ENCODE data around the gene EIPR1.

EIPR1 gene

DNA sequence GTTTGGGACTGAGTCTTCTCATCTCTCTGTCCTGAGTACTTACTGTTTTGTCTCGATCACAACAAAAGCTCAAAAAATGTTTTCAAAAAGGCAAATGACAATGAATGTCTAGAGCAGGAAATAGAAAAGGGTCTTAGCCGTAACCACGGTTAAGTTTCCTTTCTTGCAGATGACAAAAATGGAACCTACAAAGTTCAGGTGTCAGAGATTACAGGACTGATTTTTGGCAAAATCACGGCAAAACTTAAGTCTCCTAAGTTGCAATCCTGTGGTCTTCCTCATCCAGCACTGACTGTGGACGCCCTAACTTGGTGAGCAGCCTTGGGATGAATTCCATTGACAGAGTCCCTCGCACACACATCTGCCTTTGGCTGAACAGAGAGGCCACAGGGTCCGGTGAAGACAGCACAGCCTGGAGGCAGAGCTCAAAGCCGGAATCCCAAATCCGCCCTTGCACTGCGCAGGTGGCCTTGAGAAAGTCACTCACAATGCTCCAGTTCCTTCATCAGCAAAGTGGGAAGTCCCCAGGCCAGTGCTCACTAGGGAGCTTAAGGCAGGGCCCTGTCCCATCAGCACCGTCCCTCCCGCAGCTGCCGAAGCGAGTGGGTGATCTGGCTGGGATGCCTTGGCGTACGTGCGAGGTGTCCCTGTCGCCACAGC lies 55.2 kb downstream of the EIPR1 start:
- DNase-seq = no peak

DNA sequence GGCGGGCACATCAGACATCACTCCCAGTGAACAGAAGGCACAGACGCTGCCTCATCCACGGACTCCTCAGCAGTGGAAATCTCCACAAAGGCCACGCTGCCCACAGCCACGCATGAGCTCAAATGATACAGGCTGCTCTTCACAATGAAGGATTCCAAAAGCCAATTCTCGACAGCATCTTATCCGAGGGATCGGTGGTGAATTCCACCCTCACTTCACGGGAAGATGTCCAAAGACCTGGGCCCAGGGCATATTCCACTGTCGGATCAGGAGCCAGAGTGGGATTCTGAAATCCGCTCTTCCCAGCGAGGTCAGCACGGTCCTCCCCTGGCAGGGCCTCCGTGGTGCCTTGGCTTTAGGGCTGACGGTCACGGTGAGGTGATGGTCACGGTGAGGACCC lies 55.8 kb downstream of the EIPR1 start:
- DNase-seq = no peak

DNA sequence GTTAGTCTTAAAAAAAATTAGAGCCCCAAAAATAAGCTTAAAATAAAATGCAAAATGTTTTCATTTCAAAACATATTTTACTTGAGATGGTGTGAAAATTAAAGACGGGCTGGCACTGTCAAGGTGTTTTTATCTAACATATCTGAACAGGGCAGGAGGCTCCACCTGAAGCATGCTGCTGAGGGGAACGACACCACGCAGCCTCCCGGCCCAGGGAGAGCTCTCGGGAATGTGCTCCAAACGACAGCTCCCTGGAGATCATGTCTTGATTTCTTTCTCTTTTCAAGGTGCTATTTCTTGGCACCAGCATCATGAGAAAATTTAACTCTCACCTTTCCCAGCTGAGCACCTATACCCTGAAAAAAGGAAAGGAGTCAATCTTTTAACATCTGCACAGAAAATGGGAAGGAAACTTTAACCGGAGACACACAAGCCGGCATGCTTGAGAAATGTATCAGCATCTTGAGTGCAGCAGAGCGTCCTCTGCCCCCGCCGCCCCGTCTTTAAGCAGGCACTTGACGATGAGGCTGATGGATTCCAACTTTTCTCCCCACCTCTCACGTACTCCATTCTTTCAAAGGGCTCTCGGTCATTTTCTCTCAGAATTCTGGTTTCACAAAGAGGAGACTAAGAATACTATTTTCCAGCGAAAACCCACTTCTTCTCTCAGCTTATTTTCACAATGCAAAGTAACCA lies 56.6 kb downstream of the EIPR1 start:
- no peak for DNase-seq

DNA sequence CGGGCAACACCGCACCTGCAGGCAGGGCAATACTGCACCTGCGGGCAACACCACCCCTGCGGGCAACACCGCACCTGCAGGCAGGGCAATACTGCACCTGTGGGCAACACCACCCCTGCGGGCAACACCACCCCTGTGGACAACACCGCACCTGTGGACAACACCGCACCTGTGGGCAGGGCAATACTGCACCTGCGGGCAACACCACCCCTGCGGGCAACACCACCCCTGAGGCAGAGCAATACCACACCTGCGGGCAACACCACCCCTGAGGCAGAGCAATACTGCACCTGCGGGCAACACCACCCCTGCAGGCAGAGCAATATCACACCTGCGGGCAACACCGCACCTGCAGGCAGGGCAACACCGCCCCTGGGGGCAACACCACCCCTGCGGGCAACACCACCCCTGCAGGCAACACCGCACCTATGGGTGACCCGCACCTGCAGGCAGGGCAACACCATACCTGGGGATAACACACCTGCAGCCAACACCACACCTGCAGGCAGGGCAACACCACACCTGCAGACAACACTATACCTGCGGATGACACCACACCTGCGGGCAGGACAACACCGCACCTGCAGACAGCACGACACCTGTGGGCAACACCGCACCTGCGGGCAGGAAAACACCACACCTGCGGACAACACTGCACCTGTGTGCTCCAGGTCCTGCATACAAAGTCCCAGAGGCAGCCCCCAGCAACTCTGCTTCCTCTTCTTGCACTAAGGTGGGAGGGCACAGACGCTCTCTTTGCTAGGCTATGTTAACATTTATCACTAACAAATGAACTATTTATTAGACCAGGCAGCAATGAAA lies 57.7 kb downstream of the EIPR1 start:
- DNase-seq = no peak

DNA sequence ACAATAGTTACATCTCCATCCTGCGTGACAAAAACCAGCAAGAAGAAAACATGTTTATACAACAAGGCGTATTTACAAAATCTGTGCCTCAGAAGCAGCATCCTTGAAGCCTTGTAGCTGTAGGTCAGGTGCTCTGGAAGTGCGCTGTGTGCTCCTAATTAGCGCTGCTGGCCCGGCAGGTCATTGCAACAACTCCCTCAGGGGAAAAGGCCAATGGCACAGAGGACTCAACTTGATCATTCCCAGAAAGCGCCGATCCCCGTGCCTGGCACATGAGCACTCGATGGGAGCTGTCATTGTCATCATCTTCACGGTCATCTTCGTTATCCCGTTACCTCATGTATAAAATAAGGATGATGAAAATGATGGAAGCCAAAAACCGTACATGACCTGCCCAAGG lies 58.5 kb downstream of the EIPR1 start:
- no peak for DNase-seq

DNA sequence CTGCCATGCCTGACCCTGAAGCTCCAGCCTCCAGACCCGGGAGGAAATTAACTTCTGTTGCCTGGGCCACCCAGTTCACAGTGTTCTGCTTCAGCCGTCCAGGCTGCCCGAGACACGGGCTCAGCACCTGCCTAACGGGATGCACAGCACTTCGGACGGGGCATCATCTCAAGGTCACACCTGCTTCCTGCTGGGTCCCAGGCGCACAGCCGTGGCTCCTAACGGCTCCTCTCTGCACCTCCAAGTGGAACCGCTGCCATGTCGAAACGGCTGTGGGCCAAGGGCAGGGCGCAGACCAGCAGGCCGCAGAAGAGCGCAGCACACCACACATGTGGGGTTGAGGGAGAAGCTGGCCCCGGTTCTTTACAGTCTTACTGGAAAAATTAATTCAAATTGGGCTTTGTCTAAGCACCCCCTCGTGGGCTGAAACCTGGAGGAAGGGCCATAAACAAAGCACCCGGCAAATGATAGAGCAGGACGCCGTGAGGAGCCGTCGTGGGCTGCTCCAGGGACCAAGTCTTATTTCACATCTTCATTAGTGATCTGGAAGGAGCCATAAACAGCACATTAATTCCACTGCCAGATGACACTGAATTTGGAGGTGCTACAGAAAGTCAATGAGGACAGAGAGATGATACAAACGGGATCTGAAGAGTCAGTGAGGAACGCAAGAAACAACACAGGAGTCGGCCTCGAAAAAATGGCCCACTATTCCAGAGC lies 59.6 kb downstream of the EIPR1 start:
- DNase-seq = no peak

DNA sequence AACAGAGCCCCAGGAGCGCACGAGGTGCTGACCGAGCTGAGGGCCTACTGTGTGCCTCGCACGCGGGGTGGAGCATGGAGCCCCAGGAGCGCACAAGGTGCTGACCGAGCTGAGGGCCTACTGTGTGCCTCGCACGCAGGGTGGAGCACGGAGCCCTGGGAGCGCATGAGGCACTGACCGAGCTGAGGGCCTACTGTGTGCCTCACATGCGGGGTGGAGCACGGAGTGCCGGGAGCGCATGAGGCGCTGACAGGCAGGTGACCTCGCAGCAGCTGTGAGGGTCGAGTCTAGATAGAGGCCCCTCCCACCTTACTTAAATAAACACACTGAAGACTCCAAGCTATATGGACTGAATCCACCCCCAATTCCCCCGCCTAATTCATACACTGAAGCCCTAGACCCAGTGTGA lies 60.3 kb downstream of the EIPR1 start:
- no peak for DNase-seq

DNA sequence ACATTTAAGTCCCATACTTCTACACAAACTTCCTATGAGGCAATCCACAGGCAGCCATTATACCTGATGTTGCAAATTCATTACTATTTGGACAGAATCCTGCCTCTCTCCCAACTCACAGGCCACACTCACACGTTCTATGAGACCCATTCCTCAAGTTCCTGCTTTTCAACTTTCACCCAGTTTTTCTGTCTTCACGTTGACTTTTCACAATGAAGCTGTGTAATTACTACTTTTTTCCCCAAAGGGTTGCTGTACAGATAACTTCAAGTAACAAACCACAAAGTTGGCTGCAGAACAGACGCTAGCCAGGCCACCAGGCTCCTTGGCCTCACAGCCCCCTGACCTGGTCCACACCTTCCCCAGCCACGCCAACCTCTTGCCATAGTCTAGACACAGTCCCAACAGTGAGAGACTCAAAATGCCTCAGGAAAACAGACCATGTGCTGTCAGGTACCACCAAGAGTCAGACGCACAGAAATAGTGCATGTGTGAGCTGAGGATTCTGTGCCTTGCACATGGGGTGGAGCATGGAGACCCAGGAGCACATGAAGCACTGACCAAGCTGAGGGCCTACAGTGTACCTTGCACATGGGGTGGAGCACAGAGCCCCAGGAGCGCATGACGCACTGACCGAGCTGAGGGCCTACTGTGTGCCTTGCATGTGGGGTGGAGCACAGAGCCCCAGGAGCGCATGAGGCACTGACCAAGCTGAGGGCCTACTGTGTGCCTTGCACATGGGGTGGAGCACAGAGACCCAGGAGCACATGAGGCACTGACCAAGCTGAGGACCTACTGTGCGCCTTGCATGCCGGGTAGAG lies 61.0 kb downstream of the EIPR1 start:
- no peak for DNase-seq

DNA sequence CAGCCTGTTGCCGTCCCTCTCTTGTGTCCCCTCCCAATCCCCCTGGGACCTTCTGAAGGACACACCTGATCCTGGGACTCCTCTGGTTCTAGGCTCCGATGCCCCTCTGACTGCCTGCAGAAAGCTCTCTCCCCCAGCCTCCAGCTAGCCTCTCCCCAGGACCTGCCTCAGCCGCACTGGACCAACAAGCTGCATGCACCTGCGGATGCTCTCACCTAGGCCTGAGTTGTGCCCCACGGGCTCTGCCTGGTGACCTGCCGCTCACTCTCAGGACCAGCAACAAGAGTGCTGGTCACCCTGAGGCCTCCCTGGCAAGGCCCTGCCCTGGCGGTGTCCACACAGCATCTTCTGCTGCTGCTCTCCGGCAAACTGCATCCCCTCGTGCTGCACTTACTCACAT lies 63.0 kb downstream of the EIPR1 start:
- no peak for DNase-seq

DNA sequence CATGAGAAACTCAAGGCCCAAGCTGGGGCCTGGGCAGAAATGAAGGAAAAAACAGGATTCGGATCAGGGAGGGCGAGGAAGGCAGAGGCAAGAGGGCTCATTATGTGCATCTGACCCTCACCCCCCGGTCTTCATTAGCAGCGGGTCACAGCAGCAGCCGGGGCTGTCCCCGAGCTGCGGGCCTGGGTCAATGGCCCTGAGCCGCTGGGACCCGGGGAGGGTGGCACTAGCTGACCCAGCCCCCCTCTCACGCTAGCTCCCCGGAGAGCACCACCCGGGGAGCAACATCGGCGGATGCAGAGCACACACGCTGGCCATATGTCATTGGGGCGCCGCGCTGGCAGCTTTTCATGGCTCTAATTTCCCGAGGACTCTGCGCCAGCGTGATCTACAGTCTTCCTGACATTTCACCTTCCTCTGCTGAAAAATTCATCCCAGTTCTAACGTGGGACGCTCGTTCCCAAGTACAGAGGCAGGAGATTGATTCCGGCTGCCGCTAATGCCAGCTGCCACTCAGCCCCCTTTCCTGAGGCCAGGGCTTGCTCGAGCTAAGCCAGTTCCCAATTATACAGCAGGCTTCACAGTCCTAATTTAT lies 63.7 kb downstream of the EIPR1 start:
- DNase-seq = no peak

DNA sequence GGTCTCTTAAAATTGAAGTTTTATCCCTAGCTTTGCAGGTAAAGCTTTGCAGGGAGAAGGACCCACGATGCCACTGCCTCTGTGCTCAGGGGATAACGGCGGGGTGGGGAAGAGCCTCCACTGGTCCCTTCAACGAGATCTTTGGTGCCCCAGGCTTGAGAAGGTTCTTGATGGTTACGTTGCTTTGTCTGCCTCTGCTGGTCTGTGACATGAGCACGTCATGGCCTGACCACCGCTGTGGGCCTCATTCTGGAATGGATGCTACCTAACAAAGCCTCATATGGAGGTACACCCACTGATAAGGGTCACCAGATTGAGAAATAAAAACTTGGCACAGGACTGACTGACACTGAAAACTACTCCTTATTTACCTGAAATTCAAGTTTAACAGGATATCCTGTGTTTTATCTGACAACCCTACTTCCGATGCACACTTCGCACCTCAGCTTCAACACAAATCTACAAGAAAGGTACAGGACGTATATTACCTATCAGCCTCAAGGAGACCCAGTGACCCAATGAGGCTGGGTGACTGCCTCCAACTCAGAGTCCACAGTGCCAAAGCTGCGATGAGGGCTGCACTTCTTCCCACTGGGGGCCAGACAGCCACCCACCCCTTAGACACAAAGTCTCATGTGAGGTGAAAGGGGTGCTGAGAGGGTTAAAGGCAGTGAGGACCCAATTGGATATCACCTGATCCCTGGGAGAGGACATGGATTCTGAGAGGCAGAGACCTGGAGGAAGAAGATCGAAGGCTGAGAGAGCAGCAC lies 64.9 kb downstream of the EIPR1 start:
- DNase-seq = no peak

DNA sequence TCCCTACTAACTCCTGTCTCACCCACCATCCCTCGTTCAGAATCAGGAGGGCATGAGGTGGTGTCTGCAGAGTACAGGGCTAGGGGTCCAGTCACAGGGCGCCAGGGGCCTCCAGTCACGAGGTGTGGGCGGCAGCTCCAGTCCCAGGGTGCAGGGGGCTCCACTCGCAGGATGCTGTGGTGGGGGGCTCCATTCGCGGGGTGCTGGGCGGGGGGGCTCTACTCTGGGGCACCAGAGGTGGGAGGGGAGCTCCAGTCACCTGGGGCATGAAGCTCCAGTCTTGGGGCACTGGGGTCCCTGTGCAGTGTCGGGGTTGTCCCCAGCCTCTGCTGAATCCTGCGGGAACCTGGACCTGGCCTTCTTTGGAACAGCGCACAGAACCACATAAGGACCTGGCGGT lies 66.0 kb downstream of the EIPR1 start:
- no peak for DNase-seq

DNA sequence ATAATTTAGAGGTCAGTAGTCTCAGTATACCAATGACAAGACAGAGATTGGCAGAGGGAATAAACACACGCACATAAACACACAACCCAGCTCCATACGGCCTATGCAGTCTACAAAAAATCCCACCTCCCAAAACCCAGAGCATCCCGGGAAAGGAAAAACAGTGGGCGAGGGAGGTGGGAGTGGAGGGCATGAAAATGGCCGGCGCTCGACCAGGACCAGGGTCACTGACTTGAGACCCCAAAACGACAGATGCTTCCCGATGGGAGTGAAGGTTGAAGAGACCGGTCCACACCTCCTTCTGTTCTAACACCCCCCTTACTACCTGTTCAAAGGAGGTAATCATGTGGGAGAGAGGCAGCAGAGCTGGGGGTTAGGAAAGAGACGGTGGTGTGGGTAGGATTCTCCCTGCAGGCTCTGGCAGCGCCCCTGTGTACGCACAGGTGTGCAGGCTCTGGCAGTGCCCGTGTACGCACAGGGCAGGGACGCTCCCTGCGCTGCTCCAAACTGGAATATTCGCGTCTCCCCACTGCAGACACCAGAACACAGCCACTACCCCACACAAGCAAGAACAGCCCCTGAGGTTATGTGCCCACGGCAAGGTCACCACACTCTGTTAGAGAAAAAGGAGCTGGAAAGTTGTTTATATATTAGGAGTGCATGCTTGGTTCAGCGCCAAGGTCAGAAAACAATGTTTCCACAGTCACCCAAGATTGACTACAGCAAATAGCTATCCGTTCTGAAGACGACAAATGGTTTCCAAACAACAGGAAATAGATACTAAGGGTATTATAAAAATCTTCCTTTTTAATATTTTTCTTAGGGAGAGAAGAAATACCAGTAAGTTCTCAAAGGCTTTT lies 67.9 kb downstream of the EIPR1 start:
- DNase-seq = no peak

DNA sequence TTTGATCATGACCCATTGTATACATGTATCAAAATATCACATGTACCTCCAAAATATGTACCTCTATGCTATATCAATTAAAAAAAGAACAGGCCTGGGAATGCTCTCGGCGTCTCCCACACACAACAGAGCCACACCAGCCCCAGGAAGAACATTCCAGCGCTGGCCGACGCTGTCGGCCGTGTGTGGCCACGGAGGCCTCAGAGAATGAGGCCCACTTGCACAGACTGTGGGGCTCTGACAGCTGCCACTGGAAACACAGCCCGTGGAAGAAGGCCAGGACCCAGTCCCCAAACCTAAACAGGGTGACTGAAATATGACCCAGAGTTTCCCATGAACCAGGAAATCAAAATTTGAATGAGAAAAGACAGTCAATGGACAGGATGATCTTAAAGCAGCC lies 69.7 kb downstream of the EIPR1 start:
- DNase-seq = no peak

DNA sequence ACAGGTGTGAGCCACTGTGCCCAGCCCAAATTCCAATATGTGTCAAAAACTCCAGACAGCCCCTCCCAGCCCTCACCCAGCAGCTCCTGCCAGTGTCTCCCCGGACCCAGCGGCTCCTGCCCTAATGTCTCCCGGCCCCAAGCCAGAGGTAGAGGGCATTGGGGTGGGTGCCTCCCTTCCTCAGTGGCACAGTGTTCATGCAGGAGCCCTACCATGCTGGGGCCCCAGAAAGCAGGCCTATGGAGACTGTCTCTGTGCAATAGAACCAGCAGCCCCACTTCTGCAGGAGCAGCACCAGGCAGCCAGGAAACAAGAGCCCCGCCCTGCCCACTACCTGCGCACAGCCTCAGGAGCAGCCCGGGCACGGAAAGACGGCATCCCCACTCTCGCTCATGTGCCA lies 70.4 kb downstream of the EIPR1 start:
- DNase-seq = no peak

DNA sequence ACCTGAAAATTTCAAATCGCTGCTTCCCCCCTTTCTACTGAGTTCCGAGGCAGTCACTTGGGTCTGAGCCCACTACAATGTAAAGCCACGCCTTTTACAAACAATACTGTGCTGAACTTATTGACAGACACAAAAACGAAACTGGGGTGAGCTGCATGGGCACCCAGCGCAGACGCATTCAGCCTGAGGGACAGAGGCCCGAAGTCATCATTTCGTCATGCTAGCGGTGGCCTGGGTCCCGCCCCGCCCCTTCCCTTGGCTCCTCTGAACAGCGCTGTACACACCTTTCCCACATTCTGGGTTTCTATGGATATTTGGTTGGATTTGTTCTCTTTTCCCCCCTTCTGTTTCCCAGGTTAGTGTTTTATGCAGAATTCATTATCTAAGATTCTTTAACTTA lies 71.7 kb downstream of the EIPR1 start:
- no peak for DNase-seq

DNA sequence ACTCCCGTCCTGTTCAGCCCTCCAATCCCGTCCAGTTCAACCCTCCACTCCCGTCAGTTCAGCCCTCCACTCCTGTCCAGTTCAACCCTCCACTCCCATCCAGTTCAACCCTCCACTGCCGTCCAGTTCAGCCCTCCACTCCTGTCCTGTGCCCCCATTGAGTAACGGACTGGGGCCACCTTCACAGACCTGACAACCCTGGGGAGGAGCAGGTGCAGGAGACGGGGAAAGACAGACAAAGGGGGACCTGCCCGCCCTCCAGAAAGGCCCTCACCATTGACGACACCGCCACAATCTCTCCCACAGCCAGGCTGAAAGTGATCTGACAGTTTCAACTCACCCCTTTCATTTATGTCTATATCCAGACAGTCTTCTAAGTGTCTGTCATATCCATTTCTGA lies 72.2 kb downstream of the EIPR1 start:
- no peak for DNase-seq

DNA sequence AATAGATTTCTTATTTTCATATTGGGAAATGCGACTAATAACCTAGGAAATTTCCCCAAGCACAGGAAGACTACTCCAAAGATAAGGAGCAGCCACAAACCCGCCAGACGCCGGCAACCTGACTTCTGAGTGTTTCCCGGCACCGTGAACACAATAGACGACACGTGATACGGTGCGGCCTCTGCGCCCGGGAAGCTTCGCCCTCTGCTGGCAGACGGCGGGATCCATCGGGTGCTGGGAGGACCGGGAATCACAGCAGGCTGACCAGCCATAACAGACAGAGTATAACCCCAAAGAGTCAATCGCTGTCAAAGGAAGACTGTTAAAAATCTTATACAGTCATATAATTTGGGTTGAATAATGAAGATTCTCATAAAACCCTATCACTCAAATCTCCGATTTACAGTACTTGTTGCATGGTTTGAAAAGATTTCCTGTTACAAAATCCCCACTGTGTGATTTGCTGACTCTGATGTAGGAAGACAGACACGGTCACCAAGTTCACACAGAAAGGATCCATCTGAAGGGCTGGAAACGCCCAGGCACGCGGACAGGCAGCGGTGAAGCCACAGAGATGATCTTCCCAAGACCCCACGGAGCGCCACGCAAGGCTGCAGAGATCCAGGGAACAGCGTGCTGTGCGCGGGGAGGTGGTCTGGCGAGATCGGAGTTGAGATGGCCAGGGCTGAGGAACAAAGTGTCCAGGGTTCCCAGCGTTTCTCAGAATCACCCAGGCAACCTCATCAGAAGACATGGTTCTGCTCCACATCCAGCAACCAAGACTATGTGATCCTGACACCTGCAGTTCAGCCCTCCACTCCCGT lies 73.8 kb downstream of the EIPR1 start:
- peak; percentile 55 for DNase-seq
